Liver (tissue), 9 donors: ENCODE data around the gene IDE. TPM values are rescaled to one million over a fixed set of nuclear protein-coding genes. Genes with fewer than 3 reads are reported as not detected.

Experiments used
- DNase-seq: peaks from one replicate; pipeline ENCODE4 v3.0.0-alpha.2; 2017; ENCODE audit warnings: low spot score
- H3K27ac ChIP-seq, 2 donors: one replicate each; pipeline ENCODE4 v1.7.0; 2013; ENCODE audit warnings: inconsistent platforms in 2 of 2, low read length in 2 of 2, control low read depth in 1 of 2, low read depth in 1 of 2, mild to moderate bottlenecking in 1 of 2
- H3K27me3 ChIP-seq, 4 donors: one replicate each; pipeline versions ENCODE4 v1.6.1 to v1.7.0; 2013; ENCODE audit warnings: low read length in 3 of 4, inconsistent platforms in 1 of 4, mild to moderate bottlenecking in 1 of 4, moderate library complexity in 1 of 4; ENCODE audit not compliant: control insufficient read depth in 4 of 4, insufficient read depth in 4 of 4
- H3K36me3 ChIP-seq, 4 donors: one replicate each; pipeline versions ENCODE4 v1.6.1 to v1.7.0; 2013; ENCODE audit warnings: low read length in 3 of 4, mild to moderate bottlenecking in 3 of 4, low read depth in 1 of 4, moderate library complexity in 1 of 4; ENCODE audit not compliant: control insufficient read depth in 4 of 4, insufficient read depth in 3 of 4
- H3K4me1 ChIP-seq, 4 donors: one replicate each; pipeline versions ENCODE4 v1.6.1 to v1.7.0; 2013; ENCODE audit warnings: low read length in 3 of 4, mild to moderate bottlenecking in 3 of 4, moderate library complexity in 1 of 4; ENCODE audit not compliant: control insufficient read depth in 4 of 4, insufficient read depth in 4 of 4
- H3K4me3 ChIP-seq, 3 donors: one replicate each; pipeline versions ENCODE4 v1.6.1 to v1.7.0; 2013; ENCODE audit warnings: low read length in 3 of 3, control low read depth in 1 of 3, low read depth in 1 of 3, mild to moderate bottlenecking in 1 of 3
- H3K9ac ChIP-seq, 2 donors: one replicate each; pipeline ENCODE4 v1.7.0; 2013; ENCODE audit warnings: low read length in 2 of 2, mild to moderate bottlenecking in 2 of 2, moderate library complexity in 2 of 2, control low read depth in 1 of 2, low read depth in 1 of 2
- H3K9me3 ChIP-seq, 4 donors: one replicate each; pipeline versions ENCODE4 v1.6.1 to v1.7.0; 2013; ENCODE audit warnings: low read length in 3 of 4; ENCODE audit not compliant: control insufficient read depth in 4 of 4
- CTCF ChIP-seq: fragments of 150-350 bp; IDR thresholded peaks from 2 replicates; pipeline ENCODE4 v1.5.1; 2017; ENCODE audit warnings: improper control_type of control experiment, low read depth, low read length; ENCODE audit not compliant: missing input control
- EGR1 ChIP-seq, 2 donors: IDR thresholded peaks; 2 replicates each; pipeline ENCODE4 v1.6.1; 2016 to 2018; ENCODE audit warnings: antibody characterized with exemption in 2 of 2, low read depth in 2 of 2
- FOXA1 ChIP-seq: IDR thresholded peaks from 2 replicates; pipeline ENCODE4 v1.6.1; 2016; ENCODE audit warnings: antibody characterized with exemption
- FOXA2 ChIP-seq: IDR thresholded peaks from 2 replicates; pipeline ENCODE4 v1.6.1; 2016; ENCODE audit warnings: antibody characterized with exemption
- GABPA ChIP-seq, 2 donors: IDR thresholded peaks in 1 of 2; conservative IDR thresholded peaks in 1 of 2; 2 replicates each; pipeline ENCODE4 v1.6.1; 2016; ENCODE audit warnings: antibody characterized with exemption in 2 of 2, mild to moderate bottlenecking in 1 of 2, moderate library complexity in 1 of 2
- HNF4A ChIP-seq, 2 donors: conservative IDR thresholded peaks; 2 replicates each; pipeline ENCODE4 v1.6.1; 2016; ENCODE audit warnings: antibody characterized with exemption in 2 of 2, mild to moderate bottlenecking in 2 of 2
- HNF4G ChIP-seq: IDR thresholded peaks from 2 replicates; pipeline ENCODE4 v1.6.1; 2016; ENCODE audit warnings: antibody characterized with exemption
- JUND ChIP-seq, 2 donors: IDR thresholded peaks; 2 replicates each; pipeline ENCODE4 v1.6.1; 2016; ENCODE audit warnings: antibody characterized with exemption in 2 of 2
- NR2F2 ChIP-seq: IDR thresholded peaks from 2 replicates; pipeline ENCODE4 v1.6.1; 2016; ENCODE audit warnings: antibody characterized with exemption
- RAD21 ChIP-seq, 2 donors: IDR thresholded peaks; 2 replicates each; pipeline ENCODE4 v1.6.1; 2016; ENCODE audit warnings: antibody characterized with exemption in 2 of 2, mild to moderate bottlenecking in 2 of 2
- REST ChIP-seq: IDR thresholded peaks from 2 replicates; pipeline ENCODE4 v1.6.1; 2016; ENCODE audit warnings: antibody characterized with exemption, mild to moderate bottlenecking
- RXRA ChIP-seq, 2 donors: IDR thresholded peaks; 2 replicates each; pipeline ENCODE4 v1.6.1; 2017 to 2018; ENCODE audit warnings: antibody characterized with exemption in 2 of 2, mild to moderate bottlenecking in 1 of 2
- SP1 ChIP-seq: IDR thresholded peaks from 2 replicates; pipeline ENCODE4 v1.6.1; 2018; ENCODE audit warnings: antibody characterized with exemption, mild to moderate bottlenecking
- TAF1 ChIP-seq: conservative IDR thresholded peaks from 2 replicates; pipeline ENCODE4 v1.6.1; 2016; ENCODE audit warnings: antibody characterized with exemption, mild to moderate bottlenecking
- YY1 ChIP-seq: IDR thresholded peaks from 2 replicates; pipeline ENCODE4 v1.6.1; 2016; ENCODE audit warnings: antibody characterized with exemption, mild to moderate bottlenecking
- ZBTB33 ChIP-seq: IDR thresholded peaks from 2 replicates; pipeline ENCODE4 v1.6.1; 2016; ENCODE audit warnings: antibody characterized with exemption
- WGBS: extraction: QIAGEN DNeasy Blood & Tissue Kit; methylation state at CpG from one replicate; pipeline ENCODE4 v1.1.7; 2013; 5-methylcytosine and 5-hydroxymethylcytosine counted together
- polyA plus RNA-seq, 2 donors: library from polyadenylated mRNA; stranded (reverse) in 1 of 2; unstranded in 1 of 2; fragments of 200-250 nt in 1 of 2; fragments of >200 nt in 1 of 2; fragmentation: Nextera tagmentation in 1 of 2; extraction: Ambion mirVana in 1 of 2; gene quantifications; one replicate each; pipeline versions ENCODE4 v1.2.1 to v1.2.3, GENCODE V29; 2013 to 2015
- total RNA-seq, 2 donors: library from RNA; depleted of rRNA; stranded (reverse); fragments of >200 nt; gene quantifications; one replicate each; pipeline ENCODE4 v1.2.3, GENCODE V29; 2014
- TF ChIP-seq, protein P1 (sequence below): IDR thresholded peaks from 2 replicates; pipeline ENCODE4 v1.6.1; 2016; ENCODE audit warnings: antibody characterized with exemption
- TF ChIP-seq, protein P2 (sequence below): IDR thresholded peaks from 2 replicates; pipeline ENCODE4 v1.6.1; 2016; ENCODE audit warnings: antibody characterized with exemption
- donor health status: healthy.
- donor health status: healthy.
- donor health status: healthy.
- donor health status: healthy.
- donor health status: healthy.

Gene IDE
- total and polyA plus RNA-seq, 4 donors: 9.4 to 31.3 (median 15.3) TPM

- no peak overlapping the region for H3K27ac ChIP-seq
- no peak overlapping the region for H3K9ac ChIP-seq
- 97% methylated on average over 2 of the region's 2 CpGs for WGBS
- peaks cover 0 to 6% (median 3%) of the 10 kb centered on the region in 4 donors for H3K9me3 ChIP-seq
- TF ChIP-seq, protein P1, sequence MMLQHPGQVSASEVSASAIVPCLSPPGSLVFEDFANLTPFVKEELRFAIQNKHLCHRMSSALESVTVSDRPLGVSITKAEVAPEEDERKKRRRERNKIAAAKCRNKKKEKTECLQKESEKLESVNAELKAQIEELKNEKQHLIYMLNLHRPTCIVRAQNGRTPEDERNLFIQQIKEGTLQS: no peak
- no peak for TF ChIP-seq ZBTB33
- no peak for TF ChIP-seq SP1
- no peak for TF ChIP-seq TAF1
- TF ChIP-seq HNF4G: no peak
- TF ChIP-seq RXRA (IDR thresholded peaks at IDR 0.05): no peak
- no peak for TF ChIP-seq JUND (IDR thresholded peaks at IDR 0.05)
- TF ChIP-seq CTCF: no peak
- TF ChIP-seq RAD21 (IDR thresholded peaks at IDR 0.05): no peak
- no peak for TF ChIP-seq FOXA2
- TF ChIP-seq FOXA1: no peak
- TF ChIP-seq YY1: no peak
- no peak for TF ChIP-seq EGR1 (IDR thresholded peaks at IDR 0.05; ENCODE audit: low read depth in 2 of 2)
- TF ChIP-seq GABPA (IDR thresholded peaks at IDR 0.05 in 1 of 2, conservative IDR thresholded peaks at IDR 0.05 in 1 of 2): no peak
- TF ChIP-seq REST: no peak
- DNase-seq: no peak
- no peaks in the 10 kb centered on the region for H3K27me3 ChIP-seq
- H3K4me1 ChIP-seq: no peaks in the 10 kb centered on the region
- no peak overlapping the region for H3K4me3 ChIP-seq
- H3K36me3 ChIP-seq: peaks cover 3 to 9% (median 7%) of the 10 kb centered on the region in 4 donors
These were observed 19.9 kb downstream of the IDE start for GRCh38 chr10:92553959-92554358.

- no peak overlapping the region for H3K4me3 ChIP-seq
- H3K9me3 ChIP-seq: peaks cover 0 to 6% (median 3%) of the 10 kb centered on the region in 4 donors
- 96% methylated on average over 5 of the region's 5 CpGs for WGBS
- H3K27me3 ChIP-seq: no peaks in the 10 kb centered on the region
- H3K27ac ChIP-seq: no peak overlapping the region
- no peak for DNase-seq
- no peaks in the 10 kb centered on the region for H3K4me1 ChIP-seq
- H3K36me3 ChIP-seq: peaks cover 0 to 11% (median 8%) of the 10 kb centered on the region in 4 donors
- no peak overlapping the region for H3K9ac ChIP-seq
- TF ChIP-seq, protein P1: no peak
- TF ChIP-seq TAF1 (no peak), YY1 (no peak), ZBTB33 (no peak), HNF4A (conservative IDR thresholded peaks at IDR 0.05) (no peak), FOXA2 (no peak), JUND (IDR thresholded peaks at IDR 0.05) (no peak), NR2F2 (no peak), GABPA (IDR thresholded peaks at IDR 0.05 in 1 of 2, conservative IDR thresholded peaks at IDR 0.05 in 1 of 2) (no peak), FOXA1 (no peak), CTCF (no peak), EGR1 (IDR thresholded peaks at IDR 0.05; ENCODE audit: low read depth in 2 of 2) (no peak), RXRA (IDR thresholded peaks at IDR 0.05) (no peak)
- TF ChIP-seq, protein P2, sequence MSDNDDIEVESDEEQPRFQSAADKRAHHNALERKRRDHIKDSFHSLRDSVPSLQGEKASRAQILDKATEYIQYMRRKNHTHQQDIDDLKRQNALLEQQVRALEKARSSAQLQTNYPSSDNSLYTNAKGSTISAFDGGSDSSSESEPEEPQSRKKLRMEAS: no peak
These were observed 21.6 kb downstream of the IDE start for GRCh38 chr10:92552310-92552709.
